ENCODE results near the gene PRKCH. TPM values are rescaled to one million over a fixed set of nuclear protein-coding genes. Genes with fewer than 3 reads are reported as not detected.

PRKCH gene
- total RNA-seq, 1 experiment from 2014 or later, result 22.3 TPM

DNA sequence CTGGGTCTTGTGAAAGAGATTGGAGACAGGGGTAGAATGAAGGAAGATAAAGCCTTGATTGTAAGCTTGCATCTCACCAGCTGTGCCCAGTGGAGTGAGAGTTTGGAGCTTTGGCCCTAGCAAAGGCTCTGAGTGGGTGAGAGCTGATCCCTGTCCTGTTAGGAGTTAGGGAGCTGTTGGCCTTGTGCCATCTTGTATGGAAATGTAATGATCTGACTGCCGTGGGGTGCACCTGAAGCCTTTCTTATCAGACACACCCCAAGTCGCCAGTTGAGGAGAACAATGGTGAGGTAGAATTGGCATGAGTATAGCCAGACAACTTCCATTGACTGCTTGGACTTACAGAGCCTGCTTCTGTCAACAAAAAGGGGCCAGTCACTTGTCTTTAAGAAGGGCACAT lies 130.1 kb downstream of the PRKCH start:
- CTCF ChIA-PET, result no interaction called here
- no peak for DNase-seq
- Mint-ChIP-seq H3K27me3 (ENCODE audit: unreplicated experiment) (no peaks in the 10 kb centered on the region), H3K4me1 (ENCODE audit: low read depth, unreplicated experiment) (no peaks in the 10 kb centered on the region), H3K9me3 (ENCODE audit: low read depth, unreplicated experiment) (no peaks in the 10 kb centered on the region), H3K4me3 (ENCODE audit: low read depth, unreplicated experiment) (no peak overlapping the region), H3K27ac (ENCODE audit: unreplicated experiment) (no peak overlapping the region), H3K36me3 (ENCODE audit: insufficient read depth, unreplicated experiment) (no peaks in the 10 kb centered on the region)
- TF ChIP-seq, protein P1, sequence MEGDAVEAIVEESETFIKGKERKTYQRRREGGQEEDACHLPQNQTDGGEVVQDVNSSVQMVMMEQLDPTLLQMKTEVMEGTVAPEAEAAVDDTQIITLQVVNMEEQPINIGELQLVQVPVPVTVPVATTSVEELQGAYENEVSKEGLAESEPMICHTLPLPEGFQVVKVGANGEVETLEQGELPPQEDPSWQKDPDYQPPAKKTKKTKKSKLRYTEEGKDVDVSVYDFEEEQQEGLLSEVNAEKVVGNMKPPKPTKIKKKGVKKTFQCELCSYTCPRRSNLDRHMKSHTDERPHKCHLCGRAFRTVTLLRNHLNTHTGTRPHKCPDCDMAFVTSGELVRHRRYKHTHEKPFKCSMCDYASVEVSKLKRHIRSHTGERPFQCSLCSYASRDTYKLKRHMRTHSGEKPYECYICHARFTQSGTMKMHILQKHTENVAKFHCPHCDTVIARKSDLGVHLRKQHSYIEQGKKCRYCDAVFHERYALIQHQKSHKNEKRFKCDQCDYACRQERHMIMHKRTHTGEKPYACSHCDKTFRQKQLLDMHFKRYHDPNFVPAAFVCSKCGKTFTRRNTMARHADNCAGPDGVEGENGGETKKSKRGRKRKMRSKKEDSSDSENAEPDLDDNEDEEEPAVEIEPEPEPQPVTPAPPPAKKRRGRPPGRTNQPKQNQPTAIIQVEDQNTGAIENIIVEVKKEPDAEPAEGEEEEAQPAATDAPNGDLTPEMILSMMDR (IDR thresholded peaks at IDR 0.05; ENCODE audit: unreplicated experiment), result no peak
- no TSS peak for BruUV-seq (replicated peaks)
- intact Hi-C loops (cut with micrococcal nuclease; ENCODE audit: unreplicated experiment), result no loop called here

DNA sequence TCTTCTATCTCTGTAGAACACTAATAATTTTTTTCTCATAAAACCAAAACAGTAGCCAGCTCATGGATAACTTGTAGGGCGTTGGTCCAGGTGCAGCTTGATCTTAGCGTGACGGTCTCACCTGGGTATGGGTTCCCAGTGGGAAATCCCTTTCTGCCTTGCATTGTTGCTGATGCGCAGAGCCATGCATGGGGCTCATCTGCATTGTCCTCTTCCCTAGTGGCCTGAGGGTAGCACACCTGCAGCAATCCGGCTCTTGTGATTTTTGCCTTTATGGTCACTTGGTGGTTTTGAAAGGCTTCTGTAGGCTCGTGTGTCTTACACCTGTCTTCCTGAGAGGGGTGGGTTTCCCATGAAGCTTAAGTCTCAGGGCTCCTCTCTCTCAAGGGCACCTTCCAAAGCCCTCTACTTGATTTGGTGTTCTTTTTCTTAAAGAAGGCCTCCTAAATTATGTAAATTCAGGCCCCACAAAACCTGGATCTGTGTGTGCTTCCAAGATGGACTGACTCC lies 130.6 kb downstream of the PRKCH start:
- TF ChIP-seq, protein P1 (IDR thresholded peaks at IDR 0.05; ENCODE audit: unreplicated experiment), result no peak
- CTCF ChIA-PET, result no interaction called here
- intact Hi-C loops (cut with micrococcal nuclease; ENCODE audit: unreplicated experiment), result no loop called here
- no peak overlapping the region for H3K4me3 Mint-ChIP-seq (ENCODE audit: low read depth, unreplicated experiment)
- no peaks in the 10 kb centered on the region for H3K27me3 Mint-ChIP-seq (ENCODE audit: unreplicated experiment)
- BruUV-seq (replicated peaks), result no TSS peak
- no peaks in the 10 kb centered on the region for H3K9me3 Mint-ChIP-seq (ENCODE audit: low read depth, unreplicated experiment)
- no peaks in the 10 kb centered on the region for H3K4me1 Mint-ChIP-seq (ENCODE audit: low read depth, unreplicated experiment)
- no peak for DNase-seq
- no peak overlapping the region for H3K27ac Mint-ChIP-seq (ENCODE audit: unreplicated experiment)
- no peaks in the 10 kb centered on the region for H3K36me3 Mint-ChIP-seq (ENCODE audit: insufficient read depth, unreplicated experiment)

DNA sequence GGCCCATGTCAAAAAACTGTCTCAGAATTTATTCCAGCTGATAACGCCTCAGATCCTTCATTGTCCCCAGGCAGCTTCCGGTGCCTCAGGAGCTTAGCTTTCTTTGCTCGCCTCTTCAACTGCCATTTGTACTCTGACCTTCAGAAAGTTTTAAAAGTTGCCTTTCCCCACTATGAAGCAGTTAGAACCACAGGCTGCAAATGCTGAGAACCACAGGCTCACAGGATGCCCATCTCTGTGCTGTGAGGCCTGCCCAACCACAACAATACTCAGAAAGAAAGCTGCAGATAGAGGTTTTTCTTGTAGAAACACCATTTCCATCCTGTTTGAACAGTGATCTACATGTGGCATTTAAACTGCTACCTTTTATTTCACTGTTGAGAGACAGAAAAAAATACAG lies 131.1 kb downstream of the PRKCH start:
- CTCF ChIA-PET, result no interaction called here

DNA sequence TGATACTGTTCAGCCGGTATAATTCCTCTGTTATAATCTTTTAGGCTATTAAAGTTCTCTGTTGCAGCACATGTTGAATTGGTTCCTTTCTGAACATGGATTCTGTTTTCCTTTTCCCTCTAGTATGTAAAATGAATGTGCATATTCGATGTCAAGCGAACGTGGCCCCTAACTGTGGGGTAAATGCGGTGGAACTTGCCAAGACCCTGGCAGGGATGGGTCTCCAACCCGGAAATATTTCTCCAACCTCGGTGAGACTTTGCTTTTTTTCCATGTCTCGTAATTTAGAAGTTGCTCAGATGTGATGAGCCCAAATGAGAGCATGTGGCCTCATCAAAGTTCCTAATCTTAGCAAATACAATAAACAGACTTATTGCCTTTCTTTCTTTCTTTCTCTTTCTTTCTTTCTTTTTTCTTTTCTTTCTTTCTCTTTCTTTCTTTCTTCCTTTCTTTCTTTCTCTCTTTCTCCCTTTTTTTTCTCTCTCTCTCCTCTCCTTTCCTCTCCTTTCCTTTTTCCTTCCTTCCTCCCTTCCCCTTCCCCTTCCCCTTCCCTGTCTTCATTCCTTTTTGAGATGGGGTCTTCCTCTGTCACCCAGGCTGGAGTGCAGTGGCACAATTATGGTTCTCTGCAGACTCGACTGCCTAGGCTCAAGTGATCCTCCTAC lies 131.9 kb downstream of the PRKCH start:
- Mint-ChIP-seq H3K9me3 (ENCODE audit: low read depth, unreplicated experiment) (no peaks in the 10 kb centered on the region), H3K27ac (ENCODE audit: unreplicated experiment) (no peak overlapping the region), H3K36me3 (ENCODE audit: insufficient read depth, unreplicated experiment) (peaks cover under 1% of the 10 kb centered on the region), H3K4me1 (ENCODE audit: low read depth, unreplicated experiment) (no peaks in the 10 kb centered on the region), H3K27me3 (ENCODE audit: unreplicated experiment) (no peaks in the 10 kb centered on the region), H3K4me3 (ENCODE audit: low read depth, unreplicated experiment) (no peak overlapping the region)
- BruUV-seq (replicated peaks), result no TSS peak
- DNase-seq, result no peak
- CTCF ChIA-PET, result no interaction called here
- TF ChIP-seq, protein P1 (IDR thresholded peaks at IDR 0.05; ENCODE audit: unreplicated experiment), result no peak
- intact Hi-C loops (cut with micrococcal nuclease; ENCODE audit: unreplicated experiment), result no loop called here

More for the DNA sequence above, 131.1 kb downstream of the PRKCH start:
- no TSS peak for BruUV-seq (replicated peaks)
- Mint-ChIP-seq H3K9me3 (ENCODE audit: low read depth, unreplicated experiment) (no peaks in the 10 kb centered on the region), H3K4me3 (ENCODE audit: low read depth, unreplicated experiment) (no peak overlapping the region), H3K36me3 (ENCODE audit: insufficient read depth, unreplicated experiment) (no peaks in the 10 kb centered on the region), H3K27me3 (ENCODE audit: unreplicated experiment) (no peaks in the 10 kb centered on the region), H3K4me1 (ENCODE audit: low read depth, unreplicated experiment) (no peaks in the 10 kb centered on the region), H3K27ac (ENCODE audit: unreplicated experiment) (no peak overlapping the region)
- TF ChIP-seq, protein P1 (IDR thresholded peaks at IDR 0.05; ENCODE audit: unreplicated experiment), result no peak
- DNase-seq, result no peak
- intact Hi-C loops (cut with micrococcal nuclease; ENCODE audit: unreplicated experiment), result no loop called here
